ENCODE measurements around the gene CELSR1.

GRCh38 chr22:46457502-46458488, 79.6 kb downstream of the CELSR1 start:
- TF ChIP-seq CTCF (conservative IDR thresholded peaks at IDR 0.05 in 1 of 2, IDR thresholded peaks at IDR 0.05 in 1 of 2; ENCODE audit: low read depth in 1 of 2, low read length in 2 of 2) (no peak), EZH2 (IDR thresholded peaks at IDR 0.05; ENCODE audit: low read length, missing control alignments) (no peak)
